ENCODE results near the gene NCEH1. TPM values are rescaled to one million over a fixed set of nuclear protein-coding genes. Genes with fewer than 3 reads are reported as not detected.

NCEH1 gene
- total and polyA plus RNA-seq, 4 donors, result 1.1 to 32.3 (median 2.5) TPM

DNA sequence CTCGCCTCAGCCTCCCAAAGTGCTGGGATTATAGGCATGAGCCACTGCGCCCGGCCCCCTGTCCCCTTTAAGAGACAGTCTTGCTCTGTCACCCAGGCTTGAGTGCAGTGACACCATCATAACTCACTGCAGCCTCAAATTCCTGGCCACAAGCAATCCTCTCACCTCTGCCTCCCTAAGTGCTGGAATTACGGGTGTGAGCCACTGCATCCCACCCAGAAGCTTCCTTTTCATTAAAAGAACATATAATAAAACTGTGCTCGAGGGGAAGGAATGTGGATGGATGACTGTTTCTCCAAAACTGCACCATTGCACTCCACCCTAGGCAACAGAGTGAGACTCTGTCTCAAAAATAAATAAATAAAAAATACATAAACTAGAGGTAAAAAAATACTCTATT is 70.1 kb downstream of the NCEH1 start:
- WGBS, result 98% methylated on average over 5 of the region's 5 CpGs
- DNase-seq (ENCODE audit: low spot score), result no peak
- Histone ChIP-seq H3K36me3 (ENCODE audit: control insufficient read depth in 4 of 4, insufficient read depth in 3 of 4, low read depth in 1 of 4, low read length in 3 of 4) (no peaks in the 10 kb centered on the region), H3K4me3 (ENCODE audit: low read depth in 1 of 3, low read length in 3 of 3) (no peak overlapping the region), H3K9me3 (ENCODE audit: control insufficient read depth in 4 of 4, low read length in 3 of 4) (no peaks in the 10 kb centered on the region), H3K27ac (ENCODE audit: low read depth in 1 of 2, low read length in 2 of 2) (no peak overlapping the region), H3K9ac (ENCODE audit: low read depth in 1 of 2, low read length in 2 of 2) (no peak overlapping the region), H3K27me3 (ENCODE audit: control insufficient read depth in 4 of 4, insufficient read depth in 4 of 4, low read length in 3 of 4) (no peaks in the 10 kb centered on the region), H3K4me1 (ENCODE audit: control insufficient read depth in 4 of 4, insufficient read depth in 4 of 4, low read length in 3 of 4) (no peaks in the 10 kb centered on the region)
- TF ChIP-seq CTCF (IDR thresholded peaks at IDR 0.05; ENCODE audit: low read depth, low read length, missing input control) (no peak), RXRA (IDR thresholded peaks at IDR 0.05) (no peak), EGR1 (IDR thresholded peaks at IDR 0.05; ENCODE audit: low read depth in 2 of 2) (no peak), JUND (IDR thresholded peaks at IDR 0.05) (no peak), TAF1 (conservative IDR thresholded peaks at IDR 0.05) (no peak), RAD21 (IDR thresholded peaks at IDR 0.05) (no peak), YY1 (IDR thresholded peaks at IDR 0.05) (no peak), MAX (IDR thresholded peaks at IDR 0.05) (no peak), HNF4G (IDR thresholded peaks at IDR 0.05) (no peak), FOXA2 (IDR thresholded peaks at IDR 0.05) (no peak), FOXA1 (IDR thresholded peaks at IDR 0.05) (no peak), NR2F2 (IDR thresholded peaks at IDR 0.05) (no peak), SP1 (IDR thresholded peaks at IDR 0.05) (no peak), GABPA (IDR thresholded peaks at IDR 0.05 in 1 of 2, conservative IDR thresholded peaks at IDR 0.05 in 1 of 2) (no peak), HNF4A (conservative IDR thresholded peaks at IDR 0.05) (no peak)
- TF ChIP-seq, protein P1, sequence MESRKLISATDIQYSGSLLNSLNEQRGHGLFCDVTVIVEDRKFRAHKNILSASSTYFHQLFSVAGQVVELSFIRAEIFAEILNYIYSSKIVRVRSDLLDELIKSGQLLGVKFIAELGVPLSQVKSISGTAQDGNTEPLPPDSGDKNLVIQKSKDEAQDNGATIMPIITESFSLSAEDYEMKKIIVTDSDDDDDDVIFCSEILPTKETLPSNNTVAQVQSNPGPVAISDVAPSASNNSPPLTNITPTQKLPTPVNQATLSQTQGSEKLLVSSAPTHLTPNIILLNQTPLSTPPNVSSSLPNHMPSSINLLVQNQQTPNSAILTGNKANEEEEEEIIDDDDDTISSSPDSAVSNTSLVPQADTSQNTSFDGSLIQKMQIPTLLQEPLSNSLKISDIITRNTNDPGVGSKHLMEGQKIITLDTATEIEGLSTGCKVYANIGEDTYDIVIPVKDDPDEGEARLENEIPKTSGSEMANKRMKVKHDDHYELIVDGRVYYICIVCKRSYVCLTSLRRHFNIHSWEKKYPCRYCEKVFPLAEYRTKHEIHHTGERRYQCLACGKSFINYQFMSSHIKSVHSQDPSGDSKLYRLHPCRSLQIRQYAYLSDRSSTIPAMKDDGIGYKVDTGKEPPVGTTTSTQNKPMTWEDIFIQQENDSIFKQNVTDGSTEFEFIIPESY (IDR thresholded peaks at IDR 0.05), result no peak
- TF ChIP-seq, protein P2, sequence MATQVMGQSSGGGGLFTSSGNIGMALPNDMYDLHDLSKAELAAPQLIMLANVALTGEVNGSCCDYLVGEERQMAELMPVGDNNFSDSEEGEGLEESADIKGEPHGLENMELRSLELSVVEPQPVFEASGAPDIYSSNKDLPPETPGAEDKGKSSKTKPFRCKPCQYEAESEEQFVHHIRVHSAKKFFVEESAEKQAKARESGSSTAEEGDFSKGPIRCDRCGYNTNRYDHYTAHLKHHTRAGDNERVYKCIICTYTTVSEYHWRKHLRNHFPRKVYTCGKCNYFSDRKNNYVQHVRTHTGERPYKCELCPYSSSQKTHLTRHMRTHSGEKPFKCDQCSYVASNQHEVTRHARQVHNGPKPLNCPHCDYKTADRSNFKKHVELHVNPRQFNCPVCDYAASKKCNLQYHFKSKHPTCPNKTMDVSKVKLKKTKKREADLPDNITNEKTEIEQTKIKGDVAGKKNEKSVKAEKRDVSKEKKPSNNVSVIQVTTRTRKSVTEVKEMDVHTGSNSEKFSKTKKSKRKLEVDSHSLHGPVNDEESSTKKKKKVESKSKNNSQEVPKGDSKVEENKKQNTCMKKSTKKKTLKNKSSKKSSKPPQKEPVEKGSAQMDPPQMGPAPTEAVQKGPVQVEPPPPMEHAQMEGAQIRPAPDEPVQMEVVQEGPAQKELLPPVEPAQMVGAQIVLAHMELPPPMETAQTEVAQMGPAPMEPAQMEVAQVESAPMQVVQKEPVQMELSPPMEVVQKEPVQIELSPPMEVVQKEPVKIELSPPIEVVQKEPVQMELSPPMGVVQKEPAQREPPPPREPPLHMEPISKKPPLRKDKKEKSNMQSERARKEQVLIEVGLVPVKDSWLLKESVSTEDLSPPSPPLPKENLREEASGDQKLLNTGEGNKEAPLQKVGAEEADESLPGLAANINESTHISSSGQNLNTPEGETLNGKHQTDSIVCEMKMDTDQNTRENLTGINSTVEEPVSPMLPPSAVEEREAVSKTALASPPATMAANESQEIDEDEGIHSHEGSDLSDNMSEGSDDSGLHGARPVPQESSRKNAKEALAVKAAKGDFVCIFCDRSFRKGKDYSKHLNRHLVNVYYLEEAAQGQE (IDR thresholded peaks at IDR 0.05), result no peak

DNA sequence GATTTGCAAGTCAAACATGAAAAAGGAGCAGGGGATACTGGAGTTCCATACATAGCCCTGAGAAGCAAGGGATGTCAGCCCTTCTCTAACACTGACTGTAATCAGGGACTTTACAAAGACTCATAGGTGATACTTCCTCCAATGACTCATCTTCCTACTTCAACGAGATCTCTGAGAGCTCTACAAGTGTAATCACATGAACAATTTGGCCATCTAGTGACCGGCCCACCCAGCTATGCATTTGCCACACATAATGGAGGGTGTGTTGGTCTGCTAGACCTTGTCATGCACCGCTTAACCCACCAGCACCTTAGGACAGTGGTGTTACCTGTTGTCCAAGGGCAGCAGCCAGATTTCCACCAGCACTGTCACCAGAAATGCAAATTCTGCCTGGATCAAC is 75.3 kb downstream of the NCEH1 start:
- H3K9ac ChIP-seq (ENCODE audit: low read depth in 1 of 2, low read length in 2 of 2), result no peak overlapping the region
- WGBS, result 84% methylated on average over 3 of the region's 3 CpGs
- no peak for TF ChIP-seq GABPA (IDR thresholded peaks at IDR 0.05 in 1 of 2, conservative IDR thresholded peaks at IDR 0.05 in 1 of 2)
- TF ChIP-seq TAF1 (conservative IDR thresholded peaks at IDR 0.05), result no peak
- TF ChIP-seq CTCF (IDR thresholded peaks at IDR 0.05; ENCODE audit: low read depth, low read length, missing input control), result no peak
- no peak for TF ChIP-seq YY1 (IDR thresholded peaks at IDR 0.05)
- TF ChIP-seq EGR1 (IDR thresholded peaks at IDR 0.05; ENCODE audit: low read depth in 2 of 2), result no peak
- TF ChIP-seq FOXA2 (IDR thresholded peaks at IDR 0.05), result no peak
- TF ChIP-seq RXRA (IDR thresholded peaks at IDR 0.05), result no peak
- TF ChIP-seq MAX (IDR thresholded peaks at IDR 0.05), result no peak
- TF ChIP-seq NR2F2 (IDR thresholded peaks at IDR 0.05), result no peak
- no peak for TF ChIP-seq FOXA1 (IDR thresholded peaks at IDR 0.05)
- TF ChIP-seq RAD21 (IDR thresholded peaks at IDR 0.05), result no peak
- TF ChIP-seq SP1 (IDR thresholded peaks at IDR 0.05), result no peak
- TF ChIP-seq HNF4A (conservative IDR thresholded peaks at IDR 0.05), result no peak
- peaks cover 0 to 4% (median 0%) of the 10 kb centered on the region in 4 donors for H3K36me3 ChIP-seq (ENCODE audit: control insufficient read depth in 4 of 4, insufficient read depth in 3 of 4, low read depth in 1 of 4, low read length in 3 of 4)
- H3K27me3 ChIP-seq (ENCODE audit: control insufficient read depth in 4 of 4, insufficient read depth in 4 of 4, low read length in 3 of 4), result no peaks in the 10 kb centered on the region
- no peak overlapping the region for H3K4me3 ChIP-seq (ENCODE audit: low read depth in 1 of 3, low read length in 3 of 3)
- H3K4me1 ChIP-seq (ENCODE audit: control insufficient read depth in 4 of 4, insufficient read depth in 4 of 4, low read length in 3 of 4), result no peaks in the 10 kb centered on the region
- no peak overlapping the region for H3K27ac ChIP-seq (ENCODE audit: low read depth in 1 of 2, low read length in 2 of 2)
- no peak for DNase-seq (ENCODE audit: low spot score)
- no peaks in the 10 kb centered on the region for H3K9me3 ChIP-seq (ENCODE audit: control insufficient read depth in 4 of 4, low read length in 3 of 4)

Data from liver (tissue), 9 donors.